ENCODE data around the gene CUEDC2. TPM values are rescaled to one million over a fixed set of nuclear protein-coding genes. Genes with fewer than 3 reads are reported as not detected.
A peak's percentile ranks its signal among the peaks of the same experiment; 100 is the strongest.

CUEDC2 gene
- total RNA-seq, 3 donors from 2014 or later (not counting 1 experiment from before 2014, with no cell fraction given): 35.0 to 43.0 (median 37.7) TPM

- Histone ChIP-seq H3K27me3 (ENCODE audit: control insufficient read depth, insufficient read depth, low read length) (no peaks in the 10 kb centered on the region), H3K4me3 (ENCODE audit: low read length) (peak overlapping the region; percentile 42), H3K27ac (ENCODE audit: low read length) (peak overlapping the region; percentile 69), H3K9me3 (ENCODE audit: control insufficient read depth, insufficient read depth, low read length) (no peaks in the 10 kb centered on the region), H3K36me3 (ENCODE audit: control insufficient read depth, insufficient read depth, low read length) (no peaks in the 10 kb centered on the region), H3K4me1 (ENCODE audit: control insufficient read depth, insufficient read depth, low read length) (peaks cover 64% of the 10 kb centered on the region)
- WGBS (ENCODE audit: insufficient coverage): 4% methylated on average over 12 of the region's 14 CpGs
- Mint-ChIP-seq H3K27ac (peak overlapping the region; percentile 87 to 91), H3K36me3 (no peaks in the 10 kb centered on the region), H3K4me1 (peaks cover 65 to 68% of the 10 kb centered on the region in 2 donors), H3K4me3 (peak overlapping the region; percentile 85), H3K9me3 (no peaks in the 10 kb centered on the region), H3K27me3 (ENCODE audit: low read depth in 2 of 2) (no peaks in the 10 kb centered on the region)
- ATAC-seq (peak in 2 of 3 donors; percentile 15 to 16), DNase-seq (peak in 1 of 2 donors; percentile 49)
- intact Hi-C loops (cut with micrococcal nuclease): no loop called here
- TF ChIP-seq CTCF (IDR thresholded peaks at IDR 0.05): no peak
These were observed 3.3 kb upstream of the CUEDC2 start for GRCh38 chr10:102435529-102436233.

- H3K4me1 Mint-ChIP-seq: peaks cover 65 to 68% of the 10 kb centered on the region in 2 donors
- 44% methylated on average over 4 of the region's 5 CpGs for WGBS (ENCODE audit: insufficient coverage)
- H3K4me1 ChIP-seq (ENCODE audit: control insufficient read depth, insufficient read depth, low read length): peaks cover 64% of the 10 kb centered on the region
These were observed 2.7 kb upstream of the CUEDC2 start for GRCh38 chr10:102435133-102435497.

GRCh38 chr10:102434394-102435132 is 2.2 kb upstream of the CUEDC2 start:
- Mint-ChIP-seq H3K36me3 (no peaks in the 10 kb centered on the region), H3K4me1 (peaks cover 65 to 68% of the 10 kb centered on the region in 2 donors), H3K9me3 (no peaks in the 10 kb centered on the region), H3K4me3 (peak overlapping the region; percentile 85), H3K27ac (peak overlapping the region; percentile 87 to 91), H3K27me3 (ENCODE audit: low read depth in 2 of 2) (no peaks in the 10 kb centered on the region)
- Histone ChIP-seq H3K36me3 (ENCODE audit: control insufficient read depth, insufficient read depth, low read length) (no peaks in the 10 kb centered on the region), H3K27ac (ENCODE audit: low read length) (peak overlapping the region; percentile 69), H3K4me1 (ENCODE audit: control insufficient read depth, insufficient read depth, low read length) (peaks cover 64% of the 10 kb centered on the region), H3K27me3 (ENCODE audit: control insufficient read depth, insufficient read depth, low read length) (no peaks in the 10 kb centered on the region), H3K4me3 (ENCODE audit: low read length) (no peak overlapping the region), H3K9me3 (ENCODE audit: control insufficient read depth, insufficient read depth, low read length) (no peaks in the 10 kb centered on the region)
- TF ChIP-seq CTCF (IDR thresholded peaks at IDR 0.05): no peak
- ATAC-seq (no peak), DNase-seq (no peak)
- 33% methylated on average over 7 of the region's 9 CpGs for WGBS (ENCODE audit: insufficient coverage)
- intact Hi-C loops (cut with micrococcal nuclease): no loop called here

More at GRCh38 chr10:102435133-102435497, 2.7 kb upstream of the CUEDC2 start:
- Histone ChIP-seq H3K27ac (ENCODE audit: low read length) (peak overlapping the region; percentile 69), H3K9me3 (ENCODE audit: control insufficient read depth, insufficient read depth, low read length) (no peaks in the 10 kb centered on the region), H3K27me3 (ENCODE audit: control insufficient read depth, insufficient read depth, low read length) (no peaks in the 10 kb centered on the region), H3K36me3 (ENCODE audit: control insufficient read depth, insufficient read depth, low read length) (no peaks in the 10 kb centered on the region), H3K4me3 (ENCODE audit: low read length) (peak overlapping the region; percentile 42)
- no peaks in the 10 kb centered on the region for H3K36me3 Mint-ChIP-seq
- peak overlapping the region; percentile 85 for H3K4me3 Mint-ChIP-seq
- H3K27ac Mint-ChIP-seq: peak overlapping the region; percentile 87 to 91
- intact Hi-C loops (cut with micrococcal nuclease): no loop called here
- no peak for ATAC-seq
- TF ChIP-seq CTCF (IDR thresholded peaks at IDR 0.05): no peak
- DNase-seq: no peak
- no peaks in the 10 kb centered on the region for H3K27me3 Mint-ChIP-seq (ENCODE audit: low read depth in 2 of 2)
- H3K9me3 Mint-ChIP-seq: no peaks in the 10 kb centered on the region
